NCI-H2081 (cell line): ENCODE measurements around the gene MCOLN2.

ENCODE experiments used
- DNase-seq, 2 experiments: peaks; one replicate each; lab custom pipeline; 2025; lab: John Stamatoyannopoulos, UW

MCOLN2 gene

GRCh38 chr1:84892705-84893618, 104.0 kb downstream of the MCOLN2 start, which contains the start of gene LPAR3:
TSS of gene LPAR3 (minus strand) at chr1:84893206. CDS start at chr1:84866120, 27,086 bp downstream.
- DNase-seq = peak in 1 of 2 experiments; percentile 5

GRCh38 chr1:84890566-84890965, 106.3 kb downstream of the MCOLN2 start:
- DNase-seq = no peak

GRCh38 chr1:84889437-84889836, 107.5 kb downstream of the MCOLN2 start:
- DNase-seq = no peak

DNA sequence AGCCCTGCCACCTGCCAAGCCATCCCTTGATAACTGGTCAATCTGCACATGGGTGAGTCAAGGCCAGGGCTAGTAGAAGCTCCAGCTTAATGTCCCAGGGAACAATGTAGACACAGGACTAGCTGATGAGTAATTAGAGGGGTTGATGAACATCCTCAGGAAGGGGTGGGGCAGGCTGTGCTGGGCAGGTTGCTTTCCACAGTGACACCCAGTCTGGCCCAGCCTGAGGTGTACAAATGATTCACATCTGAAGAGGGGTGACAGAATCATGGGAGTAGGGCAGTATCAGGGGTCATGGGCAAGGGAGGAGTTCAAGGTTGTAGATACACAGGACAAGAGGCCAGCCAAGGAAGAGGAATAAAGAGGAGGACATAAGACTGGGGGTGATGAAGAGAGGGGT, 108.2 kb downstream of the MCOLN2 start:
- no peak for DNase-seq

DNA sequence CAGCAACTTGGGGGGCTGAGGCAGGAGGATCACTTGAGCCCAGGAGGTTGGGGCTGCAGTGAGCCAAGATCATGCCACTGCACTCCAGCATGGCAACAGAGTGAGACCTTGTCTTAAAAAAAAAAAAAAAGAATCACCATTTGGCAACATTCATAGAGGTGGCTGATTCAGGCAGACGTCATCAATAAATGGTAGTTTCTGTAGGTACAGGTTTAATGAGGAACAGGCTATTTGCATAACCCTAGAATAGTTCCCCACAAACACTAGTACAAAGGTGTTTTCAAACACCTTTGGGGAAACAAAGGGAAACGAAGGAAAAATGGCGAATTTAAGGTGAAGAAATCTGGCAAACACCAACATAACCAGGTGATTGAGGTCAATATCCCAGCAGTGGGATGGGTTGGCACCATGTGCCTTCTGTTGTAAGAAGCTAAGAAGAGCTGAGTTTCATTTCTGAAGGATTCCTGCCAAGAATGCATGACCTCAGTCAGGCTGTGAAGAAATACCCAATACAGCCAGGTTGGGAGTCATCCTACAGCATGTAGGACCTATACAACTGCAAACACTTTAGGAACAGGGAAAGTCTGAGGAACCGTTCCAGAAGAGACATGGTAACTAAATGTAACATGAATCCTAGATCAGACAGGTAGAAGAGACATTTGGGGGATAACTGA, 109.5 kb downstream of the MCOLN2 start:
- DNase-seq = no peak

DNA sequence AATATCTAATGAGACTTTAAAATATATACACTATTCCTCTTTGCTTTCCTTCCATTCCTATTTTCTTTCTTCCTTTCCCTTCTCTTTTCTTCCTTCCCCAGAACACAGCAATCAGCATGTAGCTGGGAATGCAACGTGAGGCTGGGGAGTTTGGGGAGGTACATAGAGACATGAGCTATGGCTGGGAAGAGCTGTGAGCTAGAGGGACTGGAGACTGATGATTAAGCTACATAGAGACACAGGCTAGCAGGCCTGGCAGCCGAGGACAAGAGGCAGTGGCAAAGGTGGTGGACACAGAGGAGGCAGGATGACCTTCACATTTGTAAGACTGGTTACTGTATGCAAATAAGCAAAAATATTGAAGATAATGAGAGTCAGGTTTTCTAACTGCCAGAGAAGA, 111.4 kb downstream of the MCOLN2 start:
- no peak for DNase-seq

GRCh38 chr1:84884671-84885389, 112.1 kb downstream of the MCOLN2 start:
- no peak for DNase-seq

- DNase-seq = no peak
Measured at GRCh38 chr1:84883286-84883685, 113.6 kb downstream of the MCOLN2 start.

GRCh38 chr1:84877592-84877991, 119.3 kb downstream of the MCOLN2 start:
- DNase-seq = no peak

DNA sequence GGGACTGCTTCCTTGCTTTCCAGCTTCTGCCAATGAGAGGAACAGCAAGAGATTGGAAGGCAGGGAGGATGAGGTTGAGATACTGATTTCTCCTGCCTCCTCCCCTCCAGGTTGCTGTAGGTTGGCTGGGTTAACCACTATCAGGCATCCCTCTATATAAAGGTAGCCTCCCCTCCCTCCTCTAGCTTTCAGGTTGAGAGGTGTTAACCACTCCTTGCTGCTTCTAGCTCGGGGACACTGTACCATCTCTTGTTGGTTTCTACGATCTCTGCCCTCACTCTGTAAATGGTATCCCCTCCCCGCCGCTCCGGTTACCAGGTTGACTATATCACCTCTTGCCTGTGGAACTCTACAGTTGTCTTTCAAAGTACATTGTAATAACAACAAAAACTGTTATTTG, 120.6 kb downstream of the MCOLN2 start:
- no peak for DNase-seq
